ENCODE data around the gene CCDC201. TPM values are rescaled to one million over a fixed set of nuclear protein-coding genes. Genes with fewer than 3 reads are reported as not detected.
"Not testable (repeated sequence)": the region's sequence is repeated elsewhere in the genome, so short reads cannot be mapped to it uniquely, and the experiment has no call there.

Gene CCDC201
- total and polyA plus RNA-seq, 2 of the 8 experiments (the other 6 are each of a cell fraction or from before 2014, with no cell fraction given): not detected

DNA sequence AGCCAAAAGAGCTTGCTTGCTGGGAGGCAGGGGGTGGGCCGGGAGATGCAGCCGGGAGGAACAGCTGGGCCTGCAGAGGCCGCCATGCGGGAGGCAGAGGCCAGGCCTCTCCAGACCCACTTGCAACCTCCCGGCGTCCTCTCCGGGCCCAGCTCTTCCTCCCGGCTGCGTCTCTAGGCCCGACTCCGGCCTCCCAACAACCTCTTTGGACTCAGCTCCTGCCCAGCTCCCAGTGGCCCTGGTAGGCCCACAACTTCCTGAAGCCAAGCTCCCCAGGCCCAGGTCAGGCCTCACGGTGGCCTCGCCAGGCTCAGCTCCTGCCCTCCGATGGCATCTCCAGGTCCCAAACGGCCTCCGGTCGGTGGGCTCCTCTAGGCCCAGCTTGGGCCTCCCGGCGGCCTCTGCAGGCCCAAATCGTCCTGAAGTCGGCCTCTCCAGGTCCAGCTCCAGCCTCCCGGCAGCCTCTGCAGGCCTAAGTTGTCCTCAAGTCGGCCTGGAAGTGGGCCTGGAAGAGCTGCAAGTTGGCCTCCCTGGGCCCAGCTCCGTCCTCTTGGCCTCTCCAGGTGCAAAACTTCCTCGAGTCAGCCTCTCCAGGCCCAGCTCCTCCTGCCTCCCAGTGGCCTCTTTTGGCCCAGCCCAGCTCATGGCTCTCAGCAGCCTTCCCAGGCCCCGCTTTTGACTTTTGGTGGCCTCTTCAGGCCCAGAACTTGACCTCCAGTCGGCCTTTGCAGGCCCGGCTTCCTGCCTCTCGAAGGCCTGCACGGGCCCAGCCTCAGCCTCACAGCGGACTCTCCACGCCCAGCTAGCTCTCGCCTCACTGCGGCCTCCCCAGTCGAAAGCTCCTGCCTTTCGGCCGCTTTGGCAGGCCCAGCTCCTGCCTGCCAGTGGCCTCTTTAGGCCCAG lies 58.4 kb downstream of the CCDC201 start:
- POLR2A ChIA-PET (ENCODE audit: partially characterized antibody); H3K56ac ChIP-seq (replicated peaks; ENCODE audit: insufficient read length, low read depth, low read length); H2BK12ac ChIP-seq (ENCODE audit: low read depth, low read length): not testable (repeated sequence)

More for the DNA sequence above, 58.4 kb downstream of the CCDC201 start:
- H2BK15ac ChIP-seq (ENCODE audit: low read length); H3K9ac ChIP-seq (replicated peaks in 1 of 4; ENCODE audit: extremely low read depth in 1 of 4, low read depth in 3 of 4, low read length in 3 of 4); H4K20me1 ChIP-seq (replicated peaks in 1 of 2; ENCODE audit: control insufficient read depth in 1 of 2, insufficient read depth in 2 of 2, low read length in 2 of 2); H3K4me3 ChIP-seq (ENCODE audit: extremely low read depth in 1 of 4, insufficient read depth in 2 of 4, low read depth in 3 of 4, low read length in 4 of 4); H3K23ac ChIP-seq (ENCODE audit: insufficient read length); H3K36me3 ChIP-seq (ENCODE audit: control insufficient read depth in 2 of 4, insufficient read depth in 4 of 4, low read length in 3 of 4); H2AFZ ChIP-seq (ENCODE audit: low read length); H3K14ac ChIP-seq (ENCODE audit: insufficient read length); H2BK20ac ChIP-seq (ENCODE audit: low read length); FAIRE-seq; H2AK5ac ChIP-seq (ENCODE audit: low read depth, low read length); H3K79me2 ChIP-seq (ENCODE audit: control insufficient read depth in 1 of 2, insufficient read depth in 2 of 2, low read length in 2 of 2); H3K23me2 ChIP-seq (ENCODE audit: low read depth, low read length); H3K4ac ChIP-seq (replicated peaks; ENCODE audit: insufficient read length, low read depth, low read length); H3K18ac ChIP-seq (ENCODE audit: extremely low read depth, low read length); H3K27me3 ChIP-seq (replicated peaks in 1 of 4; ENCODE audit: control insufficient read depth in 3 of 4, extremely low read depth in 1 of 4, insufficient read depth in 3 of 4, low read length in 3 of 4); H4K91ac ChIP-seq (replicated peaks; ENCODE audit: insufficient read length, low read length); H4K8ac ChIP-seq (ENCODE audit: extremely low read depth, insufficient read depth, low read length); H3K27ac ChIP-seq (ENCODE audit: low read depth, low read length); H3K9me3 ChIP-seq (ENCODE audit: insufficient read depth in 2 of 2, low read depth in 1 of 2, low read length in 1 of 2); DNase-seq (ENCODE audit: low read depth in 1 of 2, low spot score in 2 of 2); H2BK5ac ChIP-seq (ENCODE audit: low read depth, low read length); H4K5ac ChIP-seq (ENCODE audit: insufficient read length, low read depth, low read length); H3K79me1 ChIP-seq (ENCODE audit: low read depth, low read length); H3K4me2 ChIP-seq (ENCODE audit: insufficient read depth in 1 of 2, low read depth in 2 of 2, low read length in 2 of 2); H2BK120ac ChIP-seq (replicated peaks; ENCODE audit: low read depth, low read length); H3K4me1 ChIP-seq (replicated peaks in 1 of 4; ENCODE audit: control insufficient read depth in 3 of 4, insufficient read depth in 4 of 4, low read length in 3 of 4): not testable (repeated sequence)
- 88% methylated on average over 22 of the region's 37 CpGs; no CpG with 5 or more reads in 1 of the 2 experiments for WGBS, 2 experiments (ENCODE audit: extremely low coverage in 1 of 2, insufficient coverage in 1 of 2, insufficient read length in 1 of 2, insufficient replicate concordance in 2 of 2, low coverage in 1 of 2, low lambda C conversion rate in 2 of 2, missing lambda C conversion rate in 1 of 2)
- CTCF ChIA-PET (ENCODE audit: partially characterized antibody): interaction anchor here (0.6 kb wide), 1 partner anchor 57 kb away, joined by 4 read pairs; no protein-coding TSS in a partner anchor

Data from H1 (cell line).